ENCODE results near the gene SLC25A42.
A peak's percentile ranks its signal among the peaks of the same experiment; 100 is the strongest.

SLC25A42 gene

GRCh38 chr19:19157808-19158207, 94.0 kb downstream of the SLC25A42 start:
- ChIA-PET CTCF (interaction anchor here (1.6 to 3.6 kb wide), 4 partner anchors 11 to 17 kb away, joined by 3 to 23 read pairs (median 6); no protein-coding TSS in a partner anchor), POLR2A (interaction anchor here (0.6 kb wide), 1 partner anchor 17 kb away, joined by 6 read pairs; no protein-coding TSS in a partner anchor)

GRCh38 chr19:19159534-19159933, 95.7 kb downstream of the SLC25A42 start:
- ChIA-PET CTCF (interaction anchor here (0.6 to 1.9 kb wide), 2 partner anchors 15 to 51 kb away, joined by 3 to 6 read pairs; no protein-coding TSS in a partner anchor), POLR2A (no interaction called here)
- WGBS (ENCODE audit: insufficient coverage): 100% methylated on average over 1 of the region's 4 CpGs
- Histone ChIP-seq H3K4me3 (ENCODE audit: control insufficient read depth in 1 of 7, extremely low read depth in 1 of 7, insufficient read depth in 4 of 7, low read depth in 2 of 7, low read length in 6 of 7) (no peak overlapping the region), H3K36me3 (ENCODE audit: control insufficient read depth in 4 of 4, insufficient read depth in 4 of 4, low read length in 3 of 4) (peaks cover 0 to 5% (median 2%) of the 10 kb centered on the region in 4 experiments), H3K27ac (ENCODE audit: insufficient read depth in 1 of 2, low read depth in 1 of 2, low read length in 2 of 2, poor library complexity in 1 of 2, severe bottlenecking in 2 of 2) (no peak overlapping the region), H3K27me3 (replicated peaks in 2 of 5; ENCODE audit: control insufficient read depth in 4 of 5, insufficient read depth in 5 of 5, low read length in 4 of 5) (no peaks in the 10 kb centered on the region), H3K9me3 (ENCODE audit: control extremely low read depth in 1 of 5, control insufficient read depth in 4 of 5, insufficient read depth in 2 of 5, low read depth in 1 of 5, low read length in 4 of 5) (peaks cover 0 to 7% (median 0%) of the 10 kb centered on the region in 5 experiments), H3K4me1 (ENCODE audit: control extremely low read depth in 1 of 4, control insufficient read depth in 4 of 4, insufficient read depth in 4 of 4, low read length in 3 of 4) (peaks cover 0 to 18% (median 2%) of the 10 kb centered on the region in 4 experiments)
- DNase-seq: no peak

More at GRCh38 chr19:19157808-19158207, 94.0 kb downstream of the SLC25A42 start:
- Histone ChIP-seq H3K4me1 (ENCODE audit: control extremely low read depth in 1 of 4, control insufficient read depth in 4 of 4, insufficient read depth in 4 of 4, low read length in 3 of 4) (peaks cover 0 to 18% (median 2%) of the 10 kb centered on the region in 4 experiments), H3K36me3 (ENCODE audit: control insufficient read depth in 4 of 4, insufficient read depth in 4 of 4, low read length in 3 of 4) (peaks cover 0 to 5% (median 2%) of the 10 kb centered on the region in 4 experiments), H3K9me3 (ENCODE audit: control extremely low read depth in 1 of 5, control insufficient read depth in 4 of 5, insufficient read depth in 2 of 5, low read depth in 1 of 5, low read length in 4 of 5) (peaks cover 0 to 7% (median 0%) of the 10 kb centered on the region in 5 experiments), H3K27me3 (replicated peaks in 2 of 5; ENCODE audit: control insufficient read depth in 4 of 5, insufficient read depth in 5 of 5, low read length in 4 of 5) (no peaks in the 10 kb centered on the region), H3K27ac (ENCODE audit: insufficient read depth in 1 of 2, low read depth in 1 of 2, low read length in 2 of 2, poor library complexity in 1 of 2, severe bottlenecking in 2 of 2) (no peak overlapping the region), H3K4me3 (ENCODE audit: control insufficient read depth in 1 of 7, extremely low read depth in 1 of 7, insufficient read depth in 4 of 7, low read depth in 2 of 7, low read length in 6 of 7) (no peak overlapping the region)
- no peak for DNase-seq
- 0% methylated on average over 1 of the region's 6 CpGs for WGBS (ENCODE audit: insufficient coverage)

GRCh38 chr19:19160461-19161035, 96.8 kb downstream of the SLC25A42 start:
- Histone ChIP-seq H3K4me3 (ENCODE audit: control insufficient read depth in 1 of 7, extremely low read depth in 1 of 7, insufficient read depth in 4 of 7, low read depth in 2 of 7, low read length in 6 of 7) (no peak overlapping the region), H3K27me3 (replicated peaks in 2 of 5; ENCODE audit: control insufficient read depth in 4 of 5, insufficient read depth in 5 of 5, low read length in 4 of 5) (no peaks in the 10 kb centered on the region), H3K9me3 (ENCODE audit: control extremely low read depth in 1 of 5, control insufficient read depth in 4 of 5, insufficient read depth in 2 of 5, low read depth in 1 of 5, low read length in 4 of 5) (peaks cover 0 to 7% (median 0%) of the 10 kb centered on the region in 5 experiments), H3K27ac (ENCODE audit: insufficient read depth in 1 of 2, low read depth in 1 of 2, low read length in 2 of 2, poor library complexity in 1 of 2, severe bottlenecking in 2 of 2) (no peak overlapping the region), H3K36me3 (ENCODE audit: control insufficient read depth in 4 of 4, insufficient read depth in 4 of 4, low read length in 3 of 4) (peaks cover 0 to 5% (median 2%) of the 10 kb centered on the region in 4 experiments), H3K4me1 (ENCODE audit: control extremely low read depth in 1 of 4, control insufficient read depth in 4 of 4, insufficient read depth in 4 of 4, low read length in 3 of 4) (peaks cover 0 to 15% (median 2%) of the 10 kb centered on the region in 4 experiments)
- DNase-seq: peak in 2 of 3 donors; percentile 67 to 69
- ChIA-PET POLR2A (no interaction called here), CTCF (no interaction called here)
- 83% methylated on average over 10 of the region's 26 CpGs for WGBS (ENCODE audit: insufficient coverage)

- POLR2A ChIA-PET: no interaction called here
Measured at GRCh38 chr19:19162495-19162894, 98.7 kb downstream of the SLC25A42 start.

More at GRCh38 chr19:19162495-19162894, 98.7 kb downstream of the SLC25A42 start:
- Histone ChIP-seq H3K27ac (ENCODE audit: insufficient read depth in 1 of 2, low read depth in 1 of 2, low read length in 2 of 2, poor library complexity in 1 of 2, severe bottlenecking in 2 of 2) (no peak overlapping the region), H3K9me3 (ENCODE audit: control extremely low read depth in 1 of 5, control insufficient read depth in 4 of 5, insufficient read depth in 2 of 5, low read depth in 1 of 5, low read length in 4 of 5) (peaks cover 0 to 7% (median 0%) of the 10 kb centered on the region in 5 experiments), H3K4me1 (ENCODE audit: control extremely low read depth in 1 of 4, control insufficient read depth in 4 of 4, insufficient read depth in 4 of 4, low read length in 3 of 4) (peaks cover 0 to 14% (median 2%) of the 10 kb centered on the region in 4 experiments), H3K4me3 (ENCODE audit: control insufficient read depth in 1 of 7, extremely low read depth in 1 of 7, insufficient read depth in 4 of 7, low read depth in 2 of 7, low read length in 6 of 7) (no peak overlapping the region), H3K27me3 (replicated peaks in 2 of 5; ENCODE audit: control insufficient read depth in 4 of 5, insufficient read depth in 5 of 5, low read length in 4 of 5) (no peaks in the 10 kb centered on the region), H3K36me3 (ENCODE audit: control insufficient read depth in 4 of 4, insufficient read depth in 4 of 4, low read length in 3 of 4) (no peaks in the 10 kb centered on the region)
- WGBS (ENCODE audit: insufficient coverage): 93% methylated on average over 7 of the region's 7 CpGs
- DNase-seq: no peak
- CTCF ChIA-PET: no interaction called here
